Parathyroid adenoma (tissue), 2 donors: ENCODE measurements around the gene GSG1L2.

ENCODE experiments used
- H2AFZ ChIP-seq: fragments of 300-600 bp; sonication (generic); one replicate; pipeline ENCODE4 v1.7.0; 2017; ENCODE audit warnings: antibody characterized with exemption, mild to moderate bottlenecking
- H3K27ac ChIP-seq: fragments of 300-600 bp; sonication (generic); one replicate; pipeline ENCODE4 v1.7.0; 2017
- H3K27me3 ChIP-seq: fragments of 300-600 bp; sonication (generic); one replicate; pipeline ENCODE4 v1.7.0; 2017; ENCODE audit warnings: low read length; ENCODE audit not compliant: control insufficient read depth, insufficient read depth
- H3K36me3 ChIP-seq: fragments of 300-600 bp; sonication (generic); one replicate; pipeline ENCODE4 v1.7.0; 2017; ENCODE audit warnings: low read length; ENCODE audit not compliant: control insufficient read depth, insufficient read depth
- H3K4me1 ChIP-seq: fragments of 300-600 bp; sonication (generic); one replicate; pipeline ENCODE4 v1.7.0; 2017; ENCODE audit warnings: control low read depth
- H3K4me2 ChIP-seq: fragments of 300-600 bp; sonication (generic); one replicate; pipeline ENCODE4 v1.7.0; 2017; ENCODE audit warnings: low read length
- H3K4me3 ChIP-seq: fragments of 300-600 bp; sonication (generic); one replicate; pipeline ENCODE4 v1.7.0; 2017; ENCODE audit warnings: low read depth, low read length
- H3K79me2 ChIP-seq: fragments of 300-600 bp; sonication (generic); one replicate; pipeline ENCODE4 v1.7.0; 2017; ENCODE audit warnings: control low read depth
- H3K9ac ChIP-seq: fragments of 300-600 bp; sonication (generic); one replicate; pipeline ENCODE4 v1.7.0; 2017; ENCODE audit warnings: mild to moderate bottlenecking
- H3K9me3 ChIP-seq: fragments of 300-600 bp; sonication (generic); one replicate; pipeline ENCODE4 v1.7.0; 2017; ENCODE audit warnings: low read length; ENCODE audit not compliant: control insufficient read depth
- TF ChIP-seq, protein P1 (sequence below): fragments of 300-600 bp; sonication (generic); IDR thresholded peaks from one replicate; pipeline ENCODE4 v1.7.0; 2017; ENCODE audit warnings: antibody characterized with exemption, mild to moderate bottlenecking
- donor health status: primary hyperparathyroidism.

Gene GSG1L2

DNA sequence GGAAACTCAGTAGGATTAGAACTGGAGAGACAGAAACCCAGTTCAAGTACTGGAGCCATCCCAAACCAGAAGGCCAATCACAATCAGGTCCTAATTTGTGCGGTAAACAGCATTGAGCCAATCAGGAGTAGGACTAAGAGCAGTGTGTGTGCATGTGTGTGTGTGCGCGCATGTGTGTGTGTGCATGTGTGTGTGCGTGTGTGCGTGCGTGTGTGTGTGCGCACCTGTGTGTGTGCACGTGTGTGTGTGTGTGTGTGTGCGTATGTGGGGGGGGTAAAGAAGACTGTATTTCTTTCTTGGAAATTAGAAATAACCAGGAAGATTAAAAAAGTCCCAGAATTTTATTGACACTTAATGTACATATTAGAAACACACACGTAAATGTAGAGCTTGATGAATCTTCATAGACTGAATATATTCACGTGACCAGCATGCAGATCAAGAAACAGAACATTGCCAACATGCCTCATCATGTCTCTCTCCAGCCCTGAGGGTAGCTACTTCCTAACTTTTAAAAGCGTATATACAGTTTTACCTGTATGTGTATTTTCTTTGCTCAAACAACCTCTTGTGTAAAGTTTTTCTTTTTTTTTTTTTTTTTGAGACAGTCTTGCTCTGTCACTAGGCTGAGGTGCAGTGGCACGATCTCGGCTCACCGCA lies 29.6 kb downstream of the GSG1L2 start:
- Histone ChIP-seq H3K9me3 (no peaks in the 10 kb centered on the region), H3K79me2 (no peaks in the 10 kb centered on the region), H3K4me1 (no peaks in the 10 kb centered on the region), H3K36me3 (no peaks in the 10 kb centered on the region), H3K27ac (no peak overlapping the region), H3K4me3 (no peak overlapping the region), H2AFZ (no peak overlapping the region), H3K9ac (no peak overlapping the region), H3K4me2 (no peak overlapping the region), H3K27me3 (no peaks in the 10 kb centered on the region)
- TF ChIP-seq, protein P1, sequence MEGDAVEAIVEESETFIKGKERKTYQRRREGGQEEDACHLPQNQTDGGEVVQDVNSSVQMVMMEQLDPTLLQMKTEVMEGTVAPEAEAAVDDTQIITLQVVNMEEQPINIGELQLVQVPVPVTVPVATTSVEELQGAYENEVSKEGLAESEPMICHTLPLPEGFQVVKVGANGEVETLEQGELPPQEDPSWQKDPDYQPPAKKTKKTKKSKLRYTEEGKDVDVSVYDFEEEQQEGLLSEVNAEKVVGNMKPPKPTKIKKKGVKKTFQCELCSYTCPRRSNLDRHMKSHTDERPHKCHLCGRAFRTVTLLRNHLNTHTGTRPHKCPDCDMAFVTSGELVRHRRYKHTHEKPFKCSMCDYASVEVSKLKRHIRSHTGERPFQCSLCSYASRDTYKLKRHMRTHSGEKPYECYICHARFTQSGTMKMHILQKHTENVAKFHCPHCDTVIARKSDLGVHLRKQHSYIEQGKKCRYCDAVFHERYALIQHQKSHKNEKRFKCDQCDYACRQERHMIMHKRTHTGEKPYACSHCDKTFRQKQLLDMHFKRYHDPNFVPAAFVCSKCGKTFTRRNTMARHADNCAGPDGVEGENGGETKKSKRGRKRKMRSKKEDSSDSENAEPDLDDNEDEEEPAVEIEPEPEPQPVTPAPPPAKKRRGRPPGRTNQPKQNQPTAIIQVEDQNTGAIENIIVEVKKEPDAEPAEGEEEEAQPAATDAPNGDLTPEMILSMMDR = no peak

DNA sequence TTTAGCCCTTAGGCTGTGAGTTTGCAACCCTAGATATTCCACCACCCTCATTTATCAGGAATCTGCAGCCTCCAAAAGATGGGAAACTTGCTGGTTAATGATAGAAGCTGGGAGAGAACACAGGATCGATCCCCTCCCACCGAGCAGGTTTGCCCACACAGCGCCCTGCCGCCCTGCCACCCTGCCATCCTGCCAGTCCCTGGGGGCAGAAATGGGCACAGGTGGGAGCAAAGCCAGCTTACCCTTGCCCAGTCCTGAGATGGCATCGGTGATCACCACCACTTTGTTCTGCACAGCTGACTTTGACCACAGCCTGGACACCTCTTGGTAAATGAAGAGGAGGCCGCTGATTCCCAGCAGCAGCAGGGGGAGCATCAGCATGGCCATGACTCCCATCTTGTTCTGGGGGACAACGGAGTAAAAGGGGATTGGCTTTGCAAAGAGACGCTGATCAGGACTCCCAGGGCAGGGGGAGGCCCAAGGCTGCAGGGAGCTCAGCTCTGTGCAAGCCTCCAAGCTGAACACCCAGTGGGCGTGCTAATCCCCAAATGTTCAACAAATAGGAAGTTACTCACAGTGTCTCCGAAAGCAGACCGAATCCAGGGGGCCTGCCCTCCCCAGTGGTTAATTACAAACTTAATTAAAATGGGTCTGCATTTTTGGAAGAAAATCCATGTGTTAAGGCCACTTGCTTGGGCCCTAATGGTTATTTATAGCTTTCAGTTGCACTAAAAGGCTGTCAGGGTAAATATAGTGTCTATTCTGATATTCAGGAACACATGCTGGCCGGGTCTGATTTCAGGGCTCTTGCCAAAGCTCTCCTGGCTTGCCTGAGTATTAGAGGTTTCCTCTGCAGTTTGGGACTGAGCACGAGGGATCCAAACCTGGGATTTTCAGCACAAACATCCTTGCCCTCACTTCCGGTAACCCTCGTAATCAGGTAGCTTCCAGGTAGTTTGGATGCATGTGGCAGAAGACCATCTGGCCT lies 30.7 kb downstream of the GSG1L2 start, which contains the start of gene DHRS7C:
TSS of gene DHRS7C (minus strand) at position 704 of the 988 bp plus-strand sequence. CDS start at position 396, 308 bp downstream.
- H3K9ac ChIP-seq = no peak within 1 kb of the TSS
- H3K4me3 ChIP-seq = no peak within 1 kb of the TSS
- no peak within 1 kb of the TSS for H3K4me2 ChIP-seq
- no peaks in the 10 kb centered on the region for H3K27me3 ChIP-seq
- H3K4me1 ChIP-seq = no peaks in the 10 kb centered on the region
- TF ChIP-seq, protein P1 = no peak
- H3K27ac ChIP-seq = no peak within 1 kb of the TSS
- H2AFZ ChIP-seq = no peak within 1 kb of the TSS
- H3K36me3 ChIP-seq = no peaks in the 10 kb centered on the region
- H3K9me3 ChIP-seq = no peaks in the 10 kb centered on the region
- H3K79me2 ChIP-seq = no peaks in the 10 kb centered on the region

- no peak overlapping the region for H3K9ac ChIP-seq
- no peak overlapping the region for H3K4me2 ChIP-seq
- no peaks in the 10 kb centered on the region for H3K4me1 ChIP-seq
- H3K4me3 ChIP-seq = no peak overlapping the region
- H3K36me3 ChIP-seq = no peaks in the 10 kb centered on the region
- H3K9me3 ChIP-seq = no peaks in the 10 kb centered on the region
- no peaks in the 10 kb centered on the region for H3K79me2 ChIP-seq
- H3K27ac ChIP-seq = no peak overlapping the region
- H3K27me3 ChIP-seq = no peaks in the 10 kb centered on the region
- TF ChIP-seq, protein P1 = no peak
- H2AFZ ChIP-seq = no peak overlapping the region
Observed at GRCh38 chr17:9790316-9790715, 31.6 kb downstream of the GSG1L2 start.

GRCh38 chr17:9788601-9789000 lies 33.3 kb downstream of the GSG1L2 start:
- no peak overlapping the region for H3K9ac ChIP-seq
- H2AFZ ChIP-seq = no peak overlapping the region
- H3K27ac ChIP-seq = no peak overlapping the region

More at GRCh38 chr17:9788601-9789000, 33.3 kb downstream of the GSG1L2 start:
- TF ChIP-seq, protein P1 = no peak
- Histone ChIP-seq H3K4me3 (no peak overlapping the region), H3K9me3 (no peaks in the 10 kb centered on the region), H3K79me2 (no peaks in the 10 kb centered on the region), H3K4me2 (no peak overlapping the region), H3K36me3 (no peaks in the 10 kb centered on the region), H3K27me3 (no peaks in the 10 kb centered on the region), H3K4me1 (no peaks in the 10 kb centered on the region)
